ENCODE data around the gene HLX.

- no peak for TF ChIP-seq POLR2A (IDR thresholded peaks at IDR 0.05; ENCODE audit: extremely low read depth, insufficient read length)
- TF ChIP-seq, protein P1, sequence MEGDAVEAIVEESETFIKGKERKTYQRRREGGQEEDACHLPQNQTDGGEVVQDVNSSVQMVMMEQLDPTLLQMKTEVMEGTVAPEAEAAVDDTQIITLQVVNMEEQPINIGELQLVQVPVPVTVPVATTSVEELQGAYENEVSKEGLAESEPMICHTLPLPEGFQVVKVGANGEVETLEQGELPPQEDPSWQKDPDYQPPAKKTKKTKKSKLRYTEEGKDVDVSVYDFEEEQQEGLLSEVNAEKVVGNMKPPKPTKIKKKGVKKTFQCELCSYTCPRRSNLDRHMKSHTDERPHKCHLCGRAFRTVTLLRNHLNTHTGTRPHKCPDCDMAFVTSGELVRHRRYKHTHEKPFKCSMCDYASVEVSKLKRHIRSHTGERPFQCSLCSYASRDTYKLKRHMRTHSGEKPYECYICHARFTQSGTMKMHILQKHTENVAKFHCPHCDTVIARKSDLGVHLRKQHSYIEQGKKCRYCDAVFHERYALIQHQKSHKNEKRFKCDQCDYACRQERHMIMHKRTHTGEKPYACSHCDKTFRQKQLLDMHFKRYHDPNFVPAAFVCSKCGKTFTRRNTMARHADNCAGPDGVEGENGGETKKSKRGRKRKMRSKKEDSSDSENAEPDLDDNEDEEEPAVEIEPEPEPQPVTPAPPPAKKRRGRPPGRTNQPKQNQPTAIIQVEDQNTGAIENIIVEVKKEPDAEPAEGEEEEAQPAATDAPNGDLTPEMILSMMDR (IDR thresholded peaks at IDR 0.05; ENCODE audit: low read depth, low read length): no peak
- TF ChIP-seq, protein P2, sequence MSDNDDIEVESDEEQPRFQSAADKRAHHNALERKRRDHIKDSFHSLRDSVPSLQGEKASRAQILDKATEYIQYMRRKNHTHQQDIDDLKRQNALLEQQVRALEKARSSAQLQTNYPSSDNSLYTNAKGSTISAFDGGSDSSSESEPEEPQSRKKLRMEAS (IDR thresholded peaks at IDR 0.05; ENCODE audit: low read depth, low read length): no peak
Observed at GRCh38 chr1:220921971-220922635, 42.9 kb downstream of the HLX start.

Measured in NB4 (cell line).